PC-9 (cell line): Measurements from ENCODE around the gene ANKRD11. TPM values are rescaled to one million over a fixed set of nuclear protein-coding genes. Genes with fewer than 3 reads are reported as not detected.

Source experiments
- BruUV-seq: library from RNA; stranded (reverse); fragments of 400-500 nt; replicated peaks from 2 replicates; lab custom pipeline; 2021; lab: Mats Ljungman, UMichigan
- CTCF ChIA-PET: fragments of 300-600 bp; sonication (Branson Sonifier 250); formaldehyde crosslinking; loops from one replicate; lab custom pipeline; 2022; ENCODE audit warnings: antibody characterized with exemption; lab: Charles Lee
- POLR2A ChIA-PET: fragments of 300-600 bp; sonication (Branson Sonifier 250); formaldehyde crosslinking; loops from one replicate; lab custom pipeline; 2022; ENCODE audit warnings: antibody characterized with exemption; ENCODE audit not compliant: unreplicated experiment; lab: Charles Lee
- DNase-seq, 2 experiments: peaks; one replicate each; pipeline versions ENCODE4 v3.0.0 to v3.0.0-alpha.2; 2015 to 2022; ENCODE audit warnings: mixed read lengths in 1 of 2
- H2AFZ ChIP-seq: fragments of 200-600 bp; sonication (generic); 2 replicates; pipeline ENCODE4 v1.8.1; 2017; ENCODE audit warnings: antibody characterized with exemption
- H3F3A ChIP-seq: fragments of 200-600 bp; sonication (generic); 2 replicates; pipeline ENCODE4 v1.8.1; 2017; ENCODE audit warnings: antibody characterized with exemption, mild to moderate bottlenecking, low read depth; ENCODE audit not compliant: insufficient read depth
- H3K27ac ChIP-seq: fragments of 200-600 bp; sonication (generic); 2 replicates; pipeline ENCODE4 v1.6.1; 2016; ENCODE audit warnings: mixed run types
- H3K27me3 ChIP-seq: fragments of 200-600 bp; sonication (generic); 2 replicates; pipeline ENCODE4 v1.6.1; 2016; ENCODE audit warnings: low read depth, mixed run types; ENCODE audit not compliant: insufficient read depth
- H3K36me3 ChIP-seq: fragments of 200-600 bp; sonication (generic); 2 replicates; pipeline ENCODE4 v1.6.1; 2016; ENCODE audit warnings: low read depth, mixed run types
- H3K4me1 ChIP-seq: fragments of 200-600 bp; sonication (generic); replicated peaks from 2 replicates; pipeline ENCODE4 v1.6.1; 2016; ENCODE audit warnings: mixed run types; ENCODE audit not compliant: insufficient read depth
- H3K4me2 ChIP-seq: fragments of 200-600 bp; sonication (generic); 2 replicates; pipeline ENCODE4 v1.6.1; 2017; ENCODE audit warnings: mixed run types
- H3K4me3 ChIP-seq: fragments of 200-600 bp; sonication (generic); 2 replicates; pipeline ENCODE4 v1.6.1; 2016; ENCODE audit warnings: mixed run types
- H3K79me2 ChIP-seq: fragments of 200-600 bp; sonication (generic); 2 replicates; pipeline ENCODE4 v1.6.1; 2017; ENCODE audit warnings: low read depth, mixed run types
- H3K9me2 ChIP-seq: fragments of 200-600 bp; sonication (generic); 2 replicates; pipeline ENCODE4 v1.8.1; 2017; ENCODE audit warnings: mild to moderate bottlenecking; ENCODE audit not compliant: insufficient read depth
- H3K9me3 ChIP-seq: fragments of 200-600 bp; sonication (generic); 2 replicates; pipeline ENCODE4 v1.8.1; 2016; ENCODE audit warnings: low read depth; ENCODE audit not compliant: insufficient read depth
- H4K20me1 ChIP-seq: fragments of 200-600 bp; sonication (generic); 2 replicates; pipeline ENCODE4 v1.8.1; 2017; ENCODE audit not compliant: insufficient read depth
- CTCF ChIP-seq: fragments of 200-600 bp; sonication (generic); conservative IDR thresholded peaks from 2 replicates; pipeline ENCODE4 v1.6.1; 2017; ENCODE audit warnings: mixed run types, antibody characterized with exemption, mild to moderate bottlenecking, moderate library complexity
- EZH2 ChIP-seq: fragments of 200-600 bp; sonication (generic); IDR thresholded peaks from 2 replicates; pipeline ENCODE4 v1.8.0; 2017; ENCODE audit warnings: antibody characterized with exemption, low read depth
- intact Hi-C: fragments of 100-400 bp; cut with micrococcal nuclease; formaldehyde crosslinking; loops from one replicate; pipeline ENCODE4 v1.10.0; 2022; ENCODE audit not compliant: unreplicated experiment
- total RNA-seq: library from RNA; stranded (reverse); gene quantifications from 2 replicates; pipeline ENCODE4 v1.2.3, GENCODE V29; 2021

Gene ANKRD11
- total RNA-seq, 1 experiment from 2014 or later, result 220 TPM

DNA sequence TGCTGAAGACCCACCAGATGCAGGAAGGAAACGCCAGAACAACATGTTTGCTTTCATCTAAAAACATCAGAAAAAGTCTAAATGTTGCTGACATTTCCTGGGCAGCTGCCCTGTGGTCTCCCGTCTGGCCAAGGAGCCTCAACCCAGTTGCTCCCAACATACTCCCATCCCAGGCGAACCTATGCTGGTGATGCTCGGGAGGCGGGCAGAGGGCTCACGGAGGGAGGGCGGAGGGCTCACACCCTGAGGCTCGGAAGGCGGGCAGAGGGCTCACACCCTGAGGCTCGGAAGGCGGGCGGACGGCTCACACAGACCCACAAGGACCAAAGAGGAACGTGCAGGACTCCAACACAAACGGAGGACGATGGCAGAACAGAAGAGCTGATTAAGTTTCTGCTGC lies 135.4 kb downstream of the ANKRD11 start:
- Histone ChIP-seq H3F3A (peaks cover 22% of the 10 kb centered on the region), H3K9me2 (no peaks in the 10 kb centered on the region), H3K9me3 (no peaks in the 10 kb centered on the region), H3K4me2 (no peak overlapping the region), H3K27me3 (no peaks in the 10 kb centered on the region), H3K4me1 (no peaks in the 10 kb centered on the region), H3K36me3 (peaks cover 11% of the 10 kb centered on the region; the same call in 1 of the 2 replicates), H4K20me1 (peaks cover 100% of the 10 kb centered on the region), H3K79me2 (peaks cover 100% of the 10 kb centered on the region), H3K27ac (no peak overlapping the region), H2AFZ (no peak overlapping the region), H3K4me3 (no peak overlapping the region)
- no TSS peak for BruUV-seq
- POLR2A ChIA-PET, result no interaction called here
- no peak for DNase-seq
- CTCF ChIA-PET, result no interaction called here
- TF ChIP-seq CTCF (no peak), EZH2 (no peak)
- intact Hi-C loops, result no loop called here

- peaks cover 100% of the 10 kb centered on the region for H4K20me1 ChIP-seq
- no peak for DNase-seq
- peaks cover 10% of the 10 kb centered on the region; the same call in 1 of the 2 replicates for H3K36me3 ChIP-seq
- no TSS peak for BruUV-seq
- no peak overlapping the region for H2AFZ ChIP-seq
- H3K4me2 ChIP-seq, result no peak overlapping the region
- no peaks in the 10 kb centered on the region for H3K9me2 ChIP-seq
- H3K27me3 ChIP-seq, result no peaks in the 10 kb centered on the region
- CTCF ChIA-PET, result no interaction called here
- no peak overlapping the region for H3K27ac ChIP-seq
- no peak for TF ChIP-seq CTCF
- TF ChIP-seq EZH2, result no peak
- H3F3A ChIP-seq, result peaks cover 18% of the 10 kb centered on the region
- peaks cover 100% of the 10 kb centered on the region for H3K79me2 ChIP-seq
- no peaks in the 10 kb centered on the region for H3K9me3 ChIP-seq
- intact Hi-C loops, result no loop called here
- POLR2A ChIA-PET, result no interaction called here
- H3K4me1 ChIP-seq, result no peaks in the 10 kb centered on the region
- no peak overlapping the region for H3K4me3 ChIP-seq
Observed at GRCh38 chr16:89354325-89354724, 136.0 kb downstream of the ANKRD11 start.

DNA sequence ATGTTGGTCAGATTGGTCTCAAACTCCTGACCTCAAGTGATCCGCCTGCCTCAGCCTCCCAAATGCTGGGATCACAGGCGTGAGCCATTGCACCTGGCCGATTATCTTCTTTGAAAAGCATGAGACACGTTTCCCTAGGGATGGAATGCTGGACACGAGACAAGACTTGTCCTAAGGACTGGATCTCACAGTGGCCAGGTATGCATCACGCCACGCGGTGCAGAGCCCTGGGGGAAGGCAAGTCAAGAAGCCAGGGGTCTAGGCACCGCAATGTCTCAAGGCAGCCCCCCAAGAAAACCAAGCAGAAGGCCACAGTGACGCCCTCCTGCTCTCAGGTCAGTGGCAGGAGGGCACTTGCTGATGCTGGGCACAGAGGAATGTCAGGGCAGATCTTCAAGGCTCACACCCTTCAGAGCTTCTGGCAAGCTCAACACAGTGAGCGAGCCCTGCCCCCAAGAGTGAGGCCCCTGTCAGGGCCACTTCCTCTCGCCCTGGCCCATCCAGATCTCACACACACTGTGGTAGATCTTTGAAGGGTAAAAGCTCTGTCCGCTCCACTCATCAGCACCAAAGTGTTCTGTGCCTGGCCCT lies 138.2 kb downstream of the ANKRD11 start:
- H3K4me3 ChIP-seq, result no peak overlapping the region
- no TSS peak for BruUV-seq
- no peaks in the 10 kb centered on the region for H3K27me3 ChIP-seq
- intact Hi-C loops, result no loop called here
- peaks cover 10% of the 10 kb centered on the region; the same call in 1 of the 2 replicates for H3K36me3 ChIP-seq
- H3K27ac ChIP-seq, result no peak overlapping the region
- no peaks in the 10 kb centered on the region for H3K4me1 ChIP-seq
- H3K9me3 ChIP-seq, result no peaks in the 10 kb centered on the region
- H3K9me2 ChIP-seq, result no peaks in the 10 kb centered on the region
- peaks cover 99% of the 10 kb centered on the region for H4K20me1 ChIP-seq
- peaks cover 100% of the 10 kb centered on the region for H3K79me2 ChIP-seq
- no peak for DNase-seq
- CTCF ChIA-PET, result no interaction called here
- H2AFZ ChIP-seq, result no peak overlapping the region
- peaks cover 23% of the 10 kb centered on the region for H3F3A ChIP-seq
- no peak overlapping the region for H3K4me2 ChIP-seq
- POLR2A ChIA-PET, result interaction anchor here (0.6 kb wide), 1 partner anchor 10 kb away, joined by 3 read pairs; no protein-coding TSS in a partner anchor
- TF ChIP-seq CTCF, result no peak
- TF ChIP-seq EZH2, result no peak
